Inflammatory macrophage (primary cell): ENCODE data around the gene SBNO2.

Source experiments
- DNase-seq, 2 donors: peaks; one replicate each; pipeline ENCODE4 v3.0.0-alpha.2; 2020 to 2022

The SBNO2 gene

DNA sequence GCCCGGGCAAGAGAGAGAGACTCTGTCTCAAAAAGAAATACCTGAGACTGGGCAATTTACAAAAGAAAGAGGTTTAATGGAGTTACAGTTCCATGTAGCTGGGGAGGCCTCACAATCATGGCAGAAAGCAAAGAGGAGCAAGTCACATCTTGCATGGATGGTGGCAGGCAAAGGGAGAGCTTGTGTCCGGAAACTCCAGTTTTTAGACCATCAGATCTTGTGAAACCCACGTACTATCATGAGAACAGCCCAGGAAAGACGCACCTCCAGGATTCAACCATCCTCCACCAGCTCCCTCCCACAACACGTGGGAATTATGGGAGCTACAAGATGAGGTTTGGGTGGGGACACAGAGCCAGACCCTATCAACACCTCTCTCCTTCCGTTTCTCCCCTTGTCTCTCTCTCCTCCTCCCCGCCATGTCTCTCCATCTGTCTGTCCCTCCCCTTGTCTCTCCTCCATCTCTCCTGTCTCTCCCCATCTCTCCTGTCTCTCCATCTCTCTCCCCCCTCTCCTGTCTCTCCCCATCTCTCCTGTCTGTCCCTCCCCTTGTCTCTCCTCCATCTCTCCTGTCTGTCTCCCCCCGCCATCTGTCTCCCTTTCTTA is 88.9 kb downstream of the SBNO2 start:
- no peak for DNase-seq

DNA sequence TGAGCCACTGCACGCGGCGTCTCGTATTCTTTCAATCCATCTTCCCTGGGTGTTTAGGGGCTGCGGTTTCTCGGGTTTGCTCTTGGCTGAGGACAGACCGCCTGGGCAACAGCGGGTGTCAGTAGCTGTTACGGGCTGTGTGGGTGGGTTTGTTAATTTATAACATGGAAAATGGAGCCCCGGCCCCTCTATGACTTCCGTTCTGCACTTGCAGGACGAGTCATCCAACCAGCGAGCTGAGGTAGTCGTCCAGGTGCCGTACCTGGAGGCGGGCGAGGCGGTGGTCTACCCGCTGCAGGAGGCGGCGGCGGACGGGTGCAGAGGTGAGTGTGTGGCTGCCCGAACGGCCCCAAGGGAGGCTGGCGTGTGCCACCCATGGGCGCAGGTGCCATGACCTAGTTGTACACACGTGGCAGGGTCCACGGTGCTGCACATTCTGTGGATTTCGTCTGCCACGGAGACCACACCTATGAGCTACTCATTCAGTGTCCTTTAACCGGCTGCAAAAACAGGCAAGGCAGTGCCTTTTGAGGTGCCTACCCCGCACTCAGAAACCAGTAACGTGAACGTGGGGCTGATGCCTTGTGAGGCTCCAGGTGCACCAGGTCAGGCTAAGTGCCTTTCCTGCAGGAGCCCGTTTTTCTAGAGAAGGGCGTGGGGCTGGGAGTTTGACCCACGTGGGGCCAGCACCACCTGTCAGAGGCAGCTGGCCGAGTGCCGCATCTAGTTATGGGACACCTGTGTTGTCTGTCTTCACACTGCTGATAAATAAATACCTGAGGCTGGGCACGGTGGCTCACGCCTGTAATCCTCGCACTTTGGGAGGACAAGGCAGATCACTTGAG is 89.8 kb downstream of the SBNO2 start:
- no peak for DNase-seq

DNA sequence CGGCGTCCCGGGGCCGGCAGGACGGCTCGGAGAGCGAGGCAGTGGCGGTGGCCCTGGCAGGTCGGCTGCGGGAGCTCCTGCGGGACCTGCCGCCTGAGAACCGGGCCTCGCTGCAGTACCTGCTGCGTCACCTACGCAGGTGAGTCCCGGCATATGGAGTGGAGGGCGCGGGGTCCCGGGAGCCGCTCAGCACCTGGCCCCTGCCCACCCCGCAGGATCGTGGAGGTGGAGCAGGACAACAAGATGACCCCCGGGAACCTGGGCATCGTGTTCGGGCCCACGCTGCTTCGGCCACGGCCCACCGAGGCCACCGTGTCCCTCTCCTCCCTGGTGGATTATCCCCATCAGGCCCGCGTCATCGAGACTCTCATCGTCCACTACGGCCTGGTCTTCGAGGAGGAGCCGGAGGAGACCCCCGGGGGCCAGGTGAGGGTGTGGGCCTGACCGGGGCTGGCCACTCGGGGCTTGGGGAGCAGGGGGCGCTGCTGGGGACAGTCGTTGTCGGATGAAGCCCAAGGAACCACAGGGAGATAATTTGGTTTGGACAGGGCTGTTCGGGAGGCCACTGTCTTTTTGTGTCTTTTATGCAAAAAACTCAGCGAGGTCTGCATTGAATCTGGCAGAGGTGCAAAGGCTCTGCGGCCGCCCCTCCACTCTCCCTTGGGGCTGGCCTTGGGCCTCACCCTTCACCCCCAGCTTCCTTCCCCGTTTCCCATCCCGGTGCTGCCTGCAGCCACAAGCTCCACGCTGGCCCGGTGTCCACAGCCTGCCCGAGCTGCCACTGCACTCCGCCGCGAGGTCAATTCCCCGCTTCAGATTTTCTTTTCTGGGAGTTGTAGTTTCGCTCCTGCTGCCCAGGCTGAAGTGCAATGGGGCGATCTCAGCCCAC is 90.9 kb downstream of the SBNO2 start:
- no peak for DNase-seq

DNA sequence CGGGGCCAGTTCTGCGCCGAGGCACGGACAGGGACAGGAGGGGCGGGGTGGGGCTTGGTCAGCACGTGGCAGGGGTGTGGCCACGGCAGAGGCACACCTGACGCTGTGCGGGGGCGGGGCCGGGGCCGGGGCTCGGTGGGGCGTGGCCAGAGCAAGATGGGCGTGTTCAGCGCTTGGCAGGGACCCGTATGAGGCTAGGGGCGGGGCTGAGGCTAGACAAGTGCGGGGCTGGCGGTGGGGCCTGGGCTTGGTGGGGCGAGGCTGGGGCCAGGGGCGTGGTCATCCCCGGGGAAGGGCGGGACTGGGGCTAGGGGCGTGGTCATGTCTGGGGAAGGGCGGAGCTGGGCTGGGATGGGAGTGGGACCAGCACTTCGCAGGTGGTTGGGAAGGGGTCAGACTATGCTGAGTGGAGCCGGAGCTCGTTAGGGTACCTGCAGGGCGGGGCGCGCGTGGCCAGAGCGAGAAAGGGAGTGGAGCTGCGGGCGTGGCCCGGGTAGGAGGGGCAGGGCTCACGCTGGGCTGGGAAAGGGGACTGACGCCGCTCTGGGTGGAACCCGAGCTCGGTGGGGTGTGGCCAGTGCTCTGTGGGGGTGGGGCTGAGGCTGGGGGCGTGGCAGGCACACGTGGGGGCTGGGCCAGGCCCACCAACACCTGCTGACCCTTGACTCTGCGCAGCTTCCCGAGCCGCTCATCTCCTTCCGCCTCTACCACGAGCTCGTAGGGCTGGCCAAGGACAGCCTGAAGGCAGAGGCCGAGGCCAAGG is 91.7 kb downstream of the SBNO2 start:
- DNase-seq, result peak in 1 of 2 donors; percentile 34

DNA sequence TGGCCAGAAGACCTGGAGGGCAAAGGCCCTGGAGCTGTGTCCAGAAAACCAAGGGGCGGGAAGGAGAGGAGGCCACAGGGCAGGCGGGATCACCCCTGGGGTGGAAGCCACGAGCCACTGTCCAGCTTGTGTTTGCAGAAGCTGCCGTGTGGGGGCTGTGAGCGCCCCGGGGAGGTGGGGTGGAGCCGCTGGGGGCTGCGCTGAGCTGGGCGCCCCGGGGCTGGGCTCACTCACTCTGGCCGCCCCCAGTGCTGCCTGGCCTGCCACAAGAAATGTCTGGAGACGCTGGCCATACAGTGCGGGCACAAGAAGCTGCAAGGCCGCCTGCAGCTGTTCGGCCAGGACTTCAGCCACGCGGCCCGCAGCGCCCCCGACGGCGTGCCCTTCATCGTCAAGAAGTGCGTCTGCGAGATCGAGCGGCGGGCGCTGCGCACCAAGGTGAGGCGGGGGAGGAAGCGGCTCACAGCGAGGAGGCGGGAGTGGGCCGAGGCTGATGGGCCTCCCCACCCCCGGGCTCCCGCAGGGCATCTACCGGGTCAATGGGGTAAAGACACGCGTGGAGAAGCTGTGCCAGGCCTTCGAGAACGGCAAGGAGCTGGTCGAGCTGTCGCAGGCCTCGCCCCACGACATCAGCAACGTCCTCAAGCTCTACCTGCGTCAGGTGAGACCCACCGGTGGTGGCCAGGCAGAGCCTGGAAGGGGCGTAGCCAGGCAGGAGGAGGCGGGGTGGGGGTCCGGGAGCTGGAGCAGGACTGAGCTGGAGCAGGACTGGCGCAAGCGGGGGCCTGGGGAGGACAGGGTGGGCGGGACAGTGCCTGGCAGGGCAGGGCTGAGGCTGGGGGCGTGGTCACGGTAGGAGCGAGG is 92.5 kb downstream of the SBNO2 start:
- DNase-seq, result no peak

DNA sequence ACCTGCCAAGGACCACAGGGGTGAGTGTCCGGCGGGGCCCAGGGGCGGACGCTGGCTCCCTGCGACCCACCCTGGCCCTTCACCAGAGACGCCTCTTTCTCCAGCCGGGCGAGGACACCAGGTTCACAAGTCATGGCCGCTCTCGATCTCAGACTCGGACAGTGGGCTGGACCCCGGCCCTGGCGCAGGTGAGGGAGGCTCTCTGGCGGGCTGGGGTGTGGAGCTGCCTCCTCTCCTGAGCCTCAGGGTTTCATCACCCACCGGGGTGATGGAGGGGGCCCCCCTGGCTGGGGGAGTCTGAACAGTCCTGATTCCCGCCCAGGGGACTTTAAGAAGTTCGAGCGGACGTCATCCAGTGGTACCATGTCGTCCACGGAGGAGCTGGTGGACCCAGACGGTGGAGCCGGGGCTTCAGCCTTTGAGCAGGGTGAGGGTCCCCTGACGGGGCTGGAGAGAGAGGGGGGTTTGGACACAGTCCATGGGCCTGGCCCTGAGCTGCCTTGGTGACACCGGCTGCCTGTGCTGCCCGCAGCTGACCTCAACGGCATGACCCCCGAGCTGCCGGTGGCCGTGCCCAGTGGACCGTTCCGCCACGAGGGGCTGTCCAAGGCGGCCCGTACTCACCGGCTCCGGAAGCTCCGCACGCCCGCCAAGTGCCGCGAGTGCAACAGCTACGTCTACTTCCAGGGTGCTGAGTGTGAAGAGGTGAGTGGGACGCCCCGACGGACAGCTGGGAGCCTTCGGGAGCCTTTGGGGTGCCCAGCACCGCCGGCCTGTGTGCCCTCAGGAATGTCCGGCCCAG is 93.5 kb downstream of the SBNO2 start:
- DNase-seq, result no peak

DNA sequence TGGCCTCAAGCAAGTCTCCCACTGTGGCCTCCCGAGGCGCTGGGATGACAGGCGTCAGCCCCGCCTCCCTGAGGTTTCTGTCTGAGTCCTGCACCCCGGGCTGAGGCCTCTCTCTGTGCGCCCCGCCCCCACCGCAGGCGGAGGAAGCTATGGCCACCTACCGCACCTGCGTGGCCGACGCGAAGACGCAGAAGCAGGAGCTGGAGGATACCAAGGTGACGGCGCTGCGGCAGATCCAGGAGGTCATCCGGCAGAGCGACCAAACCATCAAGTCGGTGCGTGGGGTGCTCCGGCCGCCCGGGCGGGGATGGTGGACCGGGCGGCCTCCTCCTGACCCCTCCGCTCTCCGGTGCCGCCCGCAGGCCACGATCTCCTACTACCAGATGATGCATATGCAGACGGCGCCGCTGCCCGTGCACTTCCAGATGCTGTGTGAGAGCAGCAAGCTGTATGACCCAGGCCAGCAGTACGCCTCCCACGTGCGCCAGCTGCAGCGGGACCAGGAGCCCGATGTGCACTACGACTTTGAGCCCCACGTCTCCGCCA is 94.4 kb downstream of the SBNO2 start:
- no peak for DNase-seq

DNA sequence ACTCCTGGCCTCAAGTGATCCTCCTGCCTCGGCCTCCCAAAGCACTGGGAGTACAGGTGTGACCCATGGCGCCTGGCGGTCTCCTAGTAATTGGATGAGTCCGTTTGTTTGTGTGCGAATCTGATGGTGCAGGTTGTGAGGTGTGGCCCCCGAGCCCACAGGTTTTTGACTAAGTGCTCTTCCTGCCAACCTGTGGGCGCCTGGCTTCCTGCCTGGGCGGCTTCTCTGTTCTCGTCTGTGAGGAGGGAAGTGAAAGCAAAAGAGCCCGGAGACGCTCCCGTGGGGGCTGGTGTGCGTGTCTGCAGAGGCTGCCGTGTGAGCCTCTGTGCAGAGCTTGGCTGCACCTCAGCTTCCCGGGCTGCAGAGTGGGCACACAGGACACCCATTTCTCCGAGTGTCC is 97.1 kb downstream of the SBNO2 start:
- DNase-seq, result peak; percentile 74 to 94

DNA sequence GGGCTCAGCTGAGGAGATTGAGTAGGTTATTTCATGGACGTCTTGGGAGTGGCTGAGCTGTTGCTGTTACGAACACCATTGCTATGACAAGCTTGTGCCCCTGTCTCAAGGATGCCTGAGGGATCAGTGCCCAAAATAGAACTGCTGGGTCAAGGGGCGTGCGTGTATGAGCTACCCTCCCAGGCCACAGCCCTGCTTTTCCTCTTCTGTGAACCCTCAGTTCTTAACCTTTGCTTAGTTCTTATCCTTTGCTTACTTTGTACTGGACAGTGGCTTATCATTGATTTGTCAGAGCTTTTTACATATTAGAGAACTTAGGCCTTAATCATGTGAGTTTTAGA is 98.1 kb downstream of the SBNO2 start:
- DNase-seq, result no peak

DNA sequence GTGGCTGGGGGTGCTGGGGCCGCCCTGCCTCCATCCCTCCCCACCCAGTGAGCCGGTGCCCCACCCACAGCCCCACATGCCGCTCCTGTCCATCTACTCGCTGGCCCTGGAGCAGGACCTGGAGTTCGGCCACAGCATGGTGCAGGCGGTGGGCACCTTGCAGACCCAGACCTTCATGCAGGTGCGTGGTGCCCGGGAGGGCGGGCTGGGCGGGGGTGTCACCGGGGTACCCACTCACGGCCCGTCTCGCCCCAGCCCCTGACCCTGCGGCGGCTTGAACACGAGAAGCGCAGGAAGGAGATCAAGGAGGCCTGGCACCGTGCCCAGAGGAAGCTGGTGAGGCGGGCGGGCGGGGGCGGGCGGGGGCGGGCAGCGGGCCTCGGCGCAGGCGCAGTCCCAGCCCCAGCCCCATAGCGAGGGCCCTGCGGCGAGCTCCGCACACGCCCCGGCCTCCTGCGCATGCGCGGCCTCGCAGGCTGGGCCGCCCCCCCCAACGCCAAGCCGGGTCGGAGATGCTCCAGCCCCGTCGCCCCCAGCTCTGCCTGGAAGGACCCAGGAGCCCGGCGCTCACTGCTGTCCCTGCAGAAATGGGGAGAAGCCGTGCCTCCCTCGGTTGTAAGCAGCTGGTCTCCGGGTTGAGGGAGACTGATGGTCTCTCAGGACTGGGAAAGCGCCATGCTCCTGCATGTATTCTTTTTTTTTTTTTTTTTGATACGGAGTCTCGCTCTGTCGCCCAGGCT is 99.4 kb downstream of the SBNO2 start:
- peak; percentile 63 to 79 for DNase-seq

DNA sequence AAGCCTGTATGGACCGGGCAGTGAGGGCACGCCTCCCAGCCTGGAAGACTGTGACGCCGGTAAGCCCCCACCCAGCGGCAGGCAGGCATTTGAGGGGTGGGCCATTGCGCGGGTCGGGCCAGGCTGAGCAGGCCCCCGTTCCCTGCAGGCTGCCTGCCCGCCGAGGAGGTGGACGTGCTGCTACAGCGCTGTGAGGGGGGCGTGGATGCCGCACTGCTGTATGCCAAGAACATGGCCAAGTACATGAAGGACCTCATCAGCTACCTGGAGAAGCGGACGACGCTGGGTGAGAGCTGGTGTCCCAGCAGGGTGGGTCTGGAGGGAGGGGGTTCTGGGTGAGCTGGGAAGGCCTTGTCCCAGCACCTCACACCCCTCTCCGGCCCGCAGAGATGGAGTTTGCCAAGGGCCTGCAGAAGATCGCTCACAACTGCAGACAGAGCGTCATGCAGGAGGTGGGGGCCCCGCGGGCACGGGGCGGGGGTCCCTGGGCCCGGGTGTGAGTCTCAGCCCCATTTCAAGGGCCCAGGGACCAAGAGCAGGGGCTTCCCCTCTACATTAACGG is 100.0 kb downstream of the SBNO2 start:
- DNase-seq, result no peak

DNA sequence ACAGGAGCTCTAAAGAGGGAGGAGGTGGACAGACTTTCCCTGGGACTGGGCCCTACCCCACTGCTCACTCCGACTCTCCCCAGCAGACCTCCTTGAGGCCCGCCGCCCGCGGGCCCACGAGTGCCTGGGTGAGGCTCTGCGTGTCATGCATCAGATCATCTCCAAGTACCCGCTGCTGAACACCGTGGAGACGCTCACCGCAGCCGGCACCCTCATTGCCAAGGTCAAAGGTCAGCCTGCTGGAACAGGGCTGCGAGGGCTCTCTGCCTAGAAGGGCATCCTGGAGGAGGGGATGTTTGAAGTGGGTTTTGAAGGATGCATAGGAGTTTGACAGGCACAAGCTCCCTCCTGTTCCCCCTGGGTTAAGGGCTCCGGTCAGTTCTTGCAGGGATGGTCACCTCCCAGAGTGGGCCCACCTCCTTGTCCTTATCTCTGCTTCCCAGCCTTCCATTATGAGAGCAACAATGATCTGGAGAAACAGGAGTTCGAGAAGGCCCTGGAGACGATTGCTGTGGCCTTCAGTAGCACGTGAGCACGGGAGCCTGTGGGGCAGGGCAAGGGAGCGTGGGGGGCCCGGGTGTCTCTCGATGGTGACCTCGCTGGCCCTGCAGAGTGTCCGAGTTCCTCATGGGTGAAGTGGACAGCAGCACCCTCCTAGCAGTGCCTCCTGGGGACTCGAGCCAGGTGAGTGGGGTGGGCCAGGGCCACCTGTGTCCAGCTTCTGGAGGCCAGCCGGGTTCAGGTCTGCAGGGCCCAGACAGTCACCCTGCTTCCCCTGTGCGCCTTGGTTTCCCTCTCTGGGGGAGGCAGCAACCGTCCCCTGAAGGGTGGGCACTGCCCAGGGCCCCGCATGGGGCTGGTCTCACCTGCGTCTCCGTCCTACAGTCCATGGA is 100.8 kb downstream of the SBNO2 start:
- no peak for DNase-seq

DNA sequence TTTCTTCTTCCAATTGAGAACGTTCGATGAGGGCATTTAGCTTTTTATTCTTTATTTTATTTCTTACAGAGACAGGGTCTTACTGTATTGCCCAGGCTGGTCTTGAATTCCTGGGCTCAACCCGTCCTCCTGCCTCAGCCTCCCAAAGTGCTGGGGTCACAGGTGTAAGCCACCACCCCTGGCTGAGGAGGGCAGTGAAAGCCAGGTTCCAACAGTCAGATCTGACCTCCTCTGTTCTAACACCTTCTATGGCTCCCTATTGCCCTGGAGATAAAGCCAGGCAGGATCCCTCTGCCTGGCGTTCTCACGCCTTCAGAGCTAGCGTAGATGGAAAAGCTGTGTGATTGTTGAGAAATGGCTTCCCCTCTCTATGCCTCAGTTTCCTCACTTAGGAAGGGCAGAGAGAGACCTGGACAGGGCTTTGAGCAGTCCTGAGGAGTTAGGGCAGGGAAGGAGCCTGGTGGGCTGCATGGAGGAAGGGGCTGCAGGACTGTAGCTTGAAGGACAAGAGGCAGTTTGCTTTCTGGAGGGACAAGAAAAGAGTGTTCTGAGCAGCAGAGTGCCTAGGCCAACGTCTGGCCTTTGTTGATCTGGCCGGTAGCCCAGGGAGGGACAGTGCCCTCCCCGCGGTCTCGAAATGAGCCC is 101.6 kb downstream of the SBNO2 start:
- DNase-seq, result no peak

DNA sequence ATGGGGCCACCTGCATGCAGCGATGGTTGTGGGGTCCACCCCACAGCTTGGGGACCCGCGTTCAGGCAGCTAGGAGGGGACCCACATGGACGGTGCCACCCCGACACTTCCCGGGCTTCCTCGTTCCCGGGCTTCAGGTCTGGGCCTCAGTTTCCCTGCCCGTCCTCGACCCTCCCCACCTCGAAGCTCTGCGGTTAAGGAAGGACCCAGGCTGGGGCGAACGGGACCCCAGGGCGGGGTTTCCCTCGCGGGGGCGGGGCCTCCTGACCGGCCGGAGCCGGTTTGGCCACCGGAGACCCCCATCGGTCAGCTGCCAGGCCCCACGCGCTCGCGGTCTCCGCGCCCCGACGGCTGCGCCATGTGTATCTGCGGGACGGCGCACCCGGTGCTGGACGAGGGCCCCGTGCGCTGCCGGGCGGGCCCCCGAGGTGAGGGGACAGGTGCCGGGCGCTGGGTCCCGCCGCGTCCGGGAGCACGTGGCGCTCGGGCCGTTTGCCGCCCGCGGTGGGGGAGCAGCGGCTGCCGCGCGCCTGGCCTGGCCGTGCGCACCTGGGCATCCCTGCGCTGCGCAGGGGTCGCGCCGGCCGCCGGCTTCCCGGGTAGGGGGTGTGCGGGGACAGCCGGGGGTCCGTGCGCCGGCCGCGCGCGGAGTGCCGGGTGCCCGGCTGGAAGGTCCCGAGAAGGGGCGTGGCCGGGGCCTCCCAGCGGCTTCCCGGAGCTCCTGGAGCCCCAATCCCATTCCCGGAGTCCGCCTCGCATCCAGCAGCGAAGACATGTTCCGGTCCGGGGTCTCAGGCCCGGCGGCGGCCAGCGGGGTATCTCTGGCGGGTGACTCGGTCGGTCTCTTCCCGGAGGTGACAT is 102.9 kb downstream of the SBNO2 start:
- DNase-seq, result no peak

DNA sequence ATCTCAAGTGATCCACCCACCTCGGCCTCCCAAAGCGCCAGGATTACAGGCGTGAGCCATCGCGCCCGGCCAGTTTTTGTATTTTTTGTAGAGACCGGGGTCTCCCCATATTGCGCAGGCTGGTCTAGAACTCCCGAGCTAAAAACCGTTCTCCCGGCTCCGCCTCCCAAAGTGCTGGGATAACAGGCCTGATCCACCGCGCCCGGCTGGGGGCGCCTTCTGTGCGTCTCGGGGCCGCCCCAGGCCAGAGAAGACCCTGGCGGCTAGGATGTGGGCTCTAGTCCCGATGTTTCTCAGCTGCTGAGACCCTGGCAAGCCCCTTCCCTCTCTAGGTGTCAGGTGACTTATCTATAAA is 103.5 kb downstream of the SBNO2 start:
- DNase-seq, result no peak

DNA sequence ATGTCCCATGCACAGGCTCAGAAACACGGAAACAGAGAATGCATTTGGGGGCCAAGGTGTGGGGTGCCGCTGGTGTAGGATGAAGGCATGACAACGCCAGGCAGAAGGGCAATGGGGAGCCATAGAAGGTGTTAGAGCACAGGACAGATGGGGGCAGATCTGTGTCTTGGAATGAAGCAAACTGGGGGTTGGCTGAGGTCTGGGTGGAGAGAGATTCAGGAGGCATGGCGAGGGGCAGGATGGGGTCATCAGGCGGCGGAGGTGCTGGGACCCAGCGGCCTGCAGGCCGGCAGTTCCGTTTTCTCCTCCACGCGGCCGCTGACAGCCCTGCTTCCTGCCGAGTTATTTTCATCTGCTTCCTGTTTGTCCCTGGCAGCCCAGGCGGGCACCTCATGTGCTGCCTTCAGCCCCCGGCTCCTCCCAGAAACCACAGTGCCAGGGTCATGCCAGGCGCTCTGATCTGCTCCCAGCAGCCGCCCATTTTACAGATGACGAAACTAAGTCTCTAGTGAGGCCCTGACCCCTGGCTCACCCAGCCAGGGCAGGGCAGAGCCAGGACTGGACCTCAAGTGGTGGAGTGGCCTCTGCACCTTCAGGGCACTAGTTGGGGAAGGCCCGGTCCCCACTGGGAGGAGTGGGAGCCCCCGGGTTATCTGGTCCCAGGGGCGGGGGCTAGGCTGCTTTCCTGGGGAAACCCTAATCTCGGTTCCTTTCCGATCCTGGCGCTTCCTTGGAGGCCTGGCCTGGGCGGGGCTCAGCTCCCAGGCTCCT is 104.9 kb downstream of the SBNO2 start:
- peak; percentile 95 to 97 for DNase-seq
